SHP77 treated with DMSO at 0.1 percent for 48 hours (cell line): Measurements from ENCODE around the gene MRPL19.

Experiments
- DNase-seq: peaks from one replicate; lab custom pipeline; 2025; lab: John Stamatoyannopoulos, UW

The MRPL19 gene

GRCh38 chr2:75616406-75616805 lies 30.2 kb upstream of the MRPL19 start:
- DNase-seq: no peak

- no peak for DNase-seq
These were observed 29.6 kb upstream of the MRPL19 start for GRCh38 chr2:75616933-75617332.

DNA sequence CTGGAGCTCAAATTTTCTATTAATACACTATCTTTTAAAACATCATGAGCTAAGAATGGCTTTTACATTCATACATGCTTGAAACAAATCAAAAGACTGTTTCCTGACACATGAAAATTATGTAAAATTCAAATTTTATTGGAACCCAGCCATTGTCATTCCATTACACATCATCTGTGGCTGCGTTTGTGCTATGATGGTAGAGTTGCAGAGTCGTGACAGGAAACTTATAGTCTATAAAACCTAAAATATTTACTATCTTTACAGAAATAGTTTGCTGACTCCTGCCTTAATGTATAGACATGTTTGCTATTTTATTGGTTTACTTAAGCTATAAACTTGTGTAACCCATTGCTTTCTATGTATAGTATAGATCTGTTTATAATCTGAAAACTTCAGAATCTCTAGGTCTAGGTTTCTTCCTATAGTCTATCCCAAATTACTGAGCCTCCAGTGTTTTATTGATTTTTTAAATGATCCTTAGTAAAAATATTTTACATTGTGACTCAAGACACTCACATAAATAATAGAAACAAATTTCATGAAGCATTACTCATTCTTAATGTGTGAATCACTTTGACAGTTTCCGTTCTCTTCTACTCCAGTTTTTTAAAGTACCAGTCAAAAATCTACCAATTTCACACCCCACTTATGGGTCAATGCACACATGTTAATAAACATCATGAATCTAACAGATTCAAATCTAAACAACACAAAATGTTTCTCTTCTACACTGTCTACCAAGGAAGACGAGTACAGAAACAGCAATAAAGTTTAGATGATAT lies 26.4 kb upstream of the MRPL19 start:
- no peak for DNase-seq

DNA sequence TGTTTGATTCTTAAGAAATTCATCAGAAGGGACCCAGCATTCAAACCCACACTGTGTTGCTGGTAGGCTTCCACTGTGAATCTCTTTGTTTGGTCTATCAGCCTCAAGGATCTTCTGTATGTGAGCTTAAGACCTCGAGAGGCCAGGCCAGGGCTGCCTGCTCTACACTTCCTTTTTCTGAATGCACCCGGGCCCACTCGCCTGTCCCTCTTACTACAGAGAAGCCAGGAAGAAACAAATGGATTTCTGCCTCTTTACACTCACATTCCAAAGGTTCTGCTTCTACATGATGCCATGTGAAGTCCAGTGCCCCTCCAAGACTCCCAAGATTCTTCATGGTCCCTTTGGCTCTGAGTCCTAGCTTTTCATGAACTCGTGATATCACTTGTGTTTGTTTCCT lies 25.4 kb upstream of the MRPL19 start:
- no peak for DNase-seq

DNA sequence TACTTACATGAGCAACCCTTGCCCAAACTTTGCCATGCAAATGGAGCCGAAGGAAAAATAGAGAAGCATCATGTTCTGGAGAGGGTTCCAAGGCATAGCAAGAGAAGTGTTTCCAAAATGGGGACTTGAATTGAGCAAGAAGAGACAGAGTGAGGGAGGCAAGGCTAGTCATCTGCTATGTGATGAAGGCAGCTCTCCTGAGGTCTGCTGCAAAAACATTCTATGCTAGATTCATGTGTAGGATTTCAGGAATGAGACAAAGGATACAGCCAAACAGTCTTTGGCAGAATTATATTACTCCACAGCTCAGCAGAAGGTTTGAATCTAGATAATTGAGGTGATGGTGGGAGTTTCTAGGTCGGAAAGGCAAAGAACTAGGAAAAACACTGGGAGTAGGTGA lies 24.1 kb upstream of the MRPL19 start:
- no peak for DNase-seq

GRCh38 chr2:75622929-75623328 lies 23.7 kb upstream of the MRPL19 start:
- no peak for DNase-seq

DNA sequence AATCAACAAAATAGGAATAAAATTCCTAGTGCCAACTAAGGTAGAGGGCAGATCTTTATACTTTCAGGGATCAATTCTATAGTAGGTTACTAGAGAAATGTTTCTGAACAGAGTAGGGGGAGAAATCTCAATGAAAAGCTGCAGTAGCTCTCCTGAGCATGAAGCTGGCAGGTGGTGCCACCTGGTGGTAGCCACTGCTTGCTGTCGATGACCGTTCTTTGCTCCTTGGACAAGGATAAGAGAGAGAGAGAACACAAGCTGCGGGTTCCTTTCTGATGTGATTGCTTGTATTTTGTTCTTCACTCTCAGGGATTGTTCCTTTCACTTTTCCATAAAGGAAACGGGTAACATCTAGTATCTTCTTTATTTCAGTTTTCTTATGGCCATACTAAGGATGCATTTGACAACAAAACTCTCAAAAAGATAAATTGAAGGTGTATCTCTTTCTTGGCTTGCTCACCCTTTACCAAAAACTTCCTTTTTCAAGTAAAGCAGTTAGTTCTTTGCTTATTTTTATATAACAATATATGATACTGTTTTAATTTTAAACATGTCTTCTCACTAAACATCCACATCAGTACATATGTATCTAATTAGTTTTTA lies 18.6 kb upstream of the MRPL19 start:
- peak; percentile 38 for DNase-seq

- no peak for DNase-seq
These were observed 14.4 kb upstream of the MRPL19 start for GRCh38 chr2:75632091-75632701.

- DNase-seq: no peak
These were observed 13.8 kb upstream of the MRPL19 start for GRCh38 chr2:75632813-75633212.

GRCh38 chr2:75633620-75634019 lies 13.0 kb upstream of the MRPL19 start:
- DNase-seq: no peak

DNA sequence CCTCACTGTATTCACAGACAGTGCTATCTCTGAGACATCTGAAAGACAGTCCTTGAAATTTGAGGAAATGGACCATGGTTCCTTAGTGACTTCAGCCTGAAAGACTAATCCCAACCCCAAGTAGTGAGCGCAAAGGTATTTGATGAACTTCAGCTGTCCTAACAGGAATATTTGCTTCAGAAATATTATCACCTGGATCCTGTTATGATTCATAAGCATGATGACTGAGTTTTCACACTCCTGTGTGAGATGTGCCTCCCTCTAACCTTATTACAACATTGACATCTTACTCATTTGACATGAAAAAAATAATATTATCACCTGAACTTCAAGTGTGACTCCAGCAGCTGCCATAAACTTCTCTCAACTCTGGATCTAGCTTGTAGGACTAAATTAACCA lies 11.6 kb upstream of the MRPL19 start:
- no peak for DNase-seq

DNA sequence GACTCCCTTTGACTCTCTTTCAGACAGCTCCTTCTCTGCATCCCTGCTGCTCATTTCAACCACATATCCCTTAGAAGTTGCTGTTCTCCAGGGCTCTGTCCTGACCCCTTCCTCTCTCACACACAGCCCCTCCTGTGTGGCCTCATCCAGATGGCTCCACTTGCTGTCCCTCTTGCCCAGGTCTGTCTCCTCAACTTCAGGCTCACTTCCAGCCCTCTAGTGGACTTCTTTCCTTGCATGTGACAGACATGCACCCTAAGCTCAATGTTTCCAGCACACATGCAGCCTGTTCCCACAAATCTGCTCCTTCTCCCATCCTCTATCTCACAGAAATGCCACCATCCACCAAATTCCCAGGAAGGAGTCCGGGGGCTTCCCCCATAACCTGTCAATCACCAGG lies 9.0 kb upstream of the MRPL19 start:
- no peak for DNase-seq

- peak; percentile 26 for DNase-seq
These were observed 5.9 kb upstream of the MRPL19 start for GRCh38 chr2:75640621-75641121.

DNA sequence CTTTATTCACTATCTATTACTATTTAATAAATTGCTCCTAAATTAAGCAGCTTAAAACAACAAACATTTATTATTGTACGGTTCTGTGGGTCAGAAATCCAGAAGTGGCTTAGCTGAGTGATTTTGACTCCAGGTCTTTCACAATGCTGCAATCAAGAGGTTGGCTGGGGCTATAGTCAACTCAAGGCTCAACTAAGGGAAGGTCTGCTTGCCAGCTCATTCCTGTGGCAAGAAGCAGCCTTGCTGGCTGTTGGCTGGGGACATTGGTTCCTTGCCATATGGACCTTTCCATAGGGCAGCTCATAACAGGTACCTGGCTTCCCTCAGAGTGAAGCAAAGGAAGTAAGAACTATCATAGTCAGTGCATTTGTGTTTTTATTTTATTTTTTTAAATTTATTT lies 5.0 kb upstream of the MRPL19 start:
- no peak for DNase-seq

DNA sequence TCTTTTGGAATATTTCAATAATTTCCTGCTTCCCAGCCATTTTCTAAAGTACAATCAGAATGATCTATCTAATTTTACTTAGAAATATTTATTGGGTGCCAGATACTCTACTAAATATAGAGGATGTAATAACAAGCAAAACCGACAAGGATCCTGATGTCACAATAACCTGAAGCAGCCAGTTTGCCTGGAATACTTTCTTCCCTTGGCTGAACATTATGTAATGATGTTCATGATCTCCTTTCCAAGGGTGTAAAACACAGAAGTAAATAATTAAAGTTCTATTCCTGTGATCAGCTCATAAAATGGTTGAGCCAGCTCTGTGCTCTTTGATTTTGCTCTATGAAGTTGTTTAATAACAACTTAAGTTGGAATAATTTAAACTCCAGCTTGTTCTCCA lies 2.6 kb upstream of the MRPL19 start:
- no peak for DNase-seq

GRCh38 chr2:75645643-75646042 lies 940 bp upstream of the MRPL19 start:
- no peak for DNase-seq

DNA sequence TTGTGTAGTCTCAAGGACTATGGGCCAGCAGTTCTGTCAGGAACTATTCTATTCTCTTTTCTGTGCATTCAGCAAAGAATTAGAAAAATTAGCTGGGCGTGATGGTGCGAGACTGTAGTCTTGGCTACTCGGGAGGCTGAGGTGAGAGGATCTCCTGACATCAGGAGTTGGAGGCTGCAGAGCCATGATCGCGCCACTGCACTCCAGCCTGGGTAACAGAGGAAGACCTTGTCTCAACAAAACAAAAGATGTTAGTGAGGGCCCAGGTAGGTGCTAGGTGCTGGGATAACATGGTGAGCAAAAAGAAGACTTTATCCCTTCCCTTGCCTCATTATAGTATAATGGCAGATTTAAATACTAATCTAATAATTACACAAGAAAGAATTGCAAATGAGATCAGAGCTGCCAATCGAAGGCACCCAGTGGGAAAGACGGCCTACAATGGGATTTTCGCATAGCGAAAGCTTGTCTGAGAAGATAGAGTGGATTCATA lies 447 bp upstream of the MRPL19 start:
- no peak for DNase-seq

DNA sequence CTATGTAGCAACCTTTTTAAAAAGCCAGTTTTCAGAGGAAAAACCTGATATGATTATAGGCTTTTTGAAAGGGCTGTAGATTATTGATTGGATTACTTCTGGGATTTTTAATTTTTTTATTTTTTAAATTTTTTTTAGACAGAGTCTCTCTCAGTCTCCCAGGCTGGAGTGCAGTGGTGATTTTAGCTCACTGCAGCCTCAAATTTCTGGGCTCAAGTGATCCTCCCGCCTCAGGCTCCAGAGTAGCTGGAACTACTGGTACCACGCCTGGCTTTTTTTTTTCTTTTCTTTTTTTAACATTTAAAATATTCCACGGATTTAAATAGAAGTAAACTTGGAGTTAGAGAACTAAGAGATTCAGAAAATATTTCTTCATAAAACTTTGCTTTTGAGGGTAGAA lies 1.2 kb downstream of the MRPL19 start:
- DNase-seq: no peak

DNA sequence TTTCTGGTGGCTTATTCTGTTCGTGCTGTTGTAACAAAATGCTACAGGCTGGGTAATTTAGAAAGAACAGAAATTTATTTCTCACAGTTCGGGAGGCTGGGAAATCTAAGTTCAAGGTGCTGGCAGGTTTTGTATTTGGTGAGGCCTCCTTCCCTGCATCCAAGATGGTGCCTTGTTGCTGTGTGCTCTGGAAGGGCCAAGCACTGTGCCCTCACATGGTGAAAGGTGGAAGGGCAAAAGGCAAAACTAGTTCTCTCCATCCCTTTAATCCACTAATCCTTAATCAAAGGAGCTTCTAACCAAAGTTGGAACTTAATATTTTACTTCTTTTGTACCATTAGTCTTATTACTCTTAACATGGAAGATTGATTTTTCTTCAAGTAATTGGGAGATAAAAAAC lies 7.4 kb downstream of the MRPL19 start:
- DNase-seq: no peak

DNA sequence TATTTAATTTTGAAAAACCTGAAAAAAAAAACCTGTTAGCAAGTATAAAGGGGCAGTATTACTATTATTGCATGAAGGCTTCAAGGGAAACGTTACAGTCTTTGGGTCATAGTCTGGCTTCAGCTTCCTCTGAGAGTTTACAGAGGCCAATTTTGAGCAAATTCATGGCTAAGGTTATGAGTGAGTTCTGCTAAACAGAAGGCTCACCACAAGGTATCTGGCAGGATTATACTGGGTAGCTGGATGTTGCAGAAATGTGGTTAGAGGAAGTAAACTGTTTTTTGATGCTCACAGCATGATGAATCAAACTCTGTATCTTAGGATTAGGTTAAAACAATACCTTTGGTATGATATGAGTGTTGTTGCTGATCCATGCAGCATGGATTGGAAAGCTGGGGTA lies 9.3 kb downstream of the MRPL19 start:
- DNase-seq: no peak

GRCh38 chr2:75656563-75656962 lies 10.0 kb downstream of the MRPL19 start:
- DNase-seq: no peak

DNA sequence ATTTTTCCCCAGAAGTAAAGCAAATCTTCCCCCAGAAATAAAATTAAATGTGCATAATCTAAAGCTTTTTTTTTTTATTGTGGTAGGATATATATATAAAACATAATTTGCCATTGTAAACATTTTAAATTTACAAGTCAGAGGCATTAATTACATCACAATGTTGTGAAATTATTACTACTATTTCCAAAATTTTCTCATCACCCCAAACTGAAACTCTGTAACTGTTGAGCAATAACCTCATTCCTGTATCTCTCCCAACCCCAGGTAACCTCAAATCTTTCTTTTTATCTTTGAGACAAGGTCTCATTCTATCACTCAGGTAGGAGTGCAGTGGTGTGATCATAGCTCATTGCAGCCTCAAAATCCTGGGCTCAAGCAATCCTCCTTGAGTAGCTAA lies 11.2 kb downstream of the MRPL19 start:
- DNase-seq: no peak

DNA sequence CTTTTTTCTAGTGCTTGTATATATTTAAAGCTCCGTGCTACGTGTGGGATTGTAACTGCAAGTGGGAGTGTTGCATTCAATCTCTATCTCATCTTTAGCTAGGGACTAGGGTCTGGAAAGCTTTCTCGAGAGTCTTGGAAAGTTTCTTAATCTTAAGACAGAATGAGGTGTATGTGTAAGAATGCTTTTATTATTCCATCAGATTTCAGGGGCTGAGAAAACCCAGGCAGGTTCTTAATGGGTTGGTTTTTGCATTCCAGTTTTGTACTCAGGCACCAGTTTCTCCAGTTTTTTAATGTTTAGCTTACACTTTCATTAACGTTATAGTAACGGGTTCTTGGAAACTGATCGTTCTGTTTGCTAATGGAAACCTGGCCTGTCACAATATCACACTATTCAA lies 20.3 kb downstream of the MRPL19 start:
- DNase-seq: no peak
